GM18517 (cell line): ENCODE measurements around the gene RELN.

ENCODE experiments used
- ATAC-seq: cut with Tn5 transposase; IDR thresholded peaks from one replicate; pipeline ENCODE4 v1.9.1; 2021; ENCODE audit warnings: mild to moderate bottlenecking, moderate library complexity; ENCODE audit not compliant: unreplicated experiment

The RELN gene

GRCh38 chr7:103991406-103991805 lies 1.9 kb upstream of the RELN start:
- ATAC-seq, result no peak

- no peak for ATAC-seq
Measured at GRCh38 chr7:103990991-103991390, 1.5 kb upstream of the RELN start.

- no peak for ATAC-seq
Measured at GRCh38 chr7:103989785-103990767, 618 bp upstream of the RELN start.

GRCh38 chr7:103988468-103989199 lies 824 bp downstream of the RELN start:
- ATAC-seq, result no peak

- no peak for ATAC-seq
Measured at GRCh38 chr7:103987451-103987850, 2.0 kb downstream of the RELN start.

GRCh38 chr7:103985565-103986126 lies 3.8 kb downstream of the RELN start:
- no peak for ATAC-seq

GRCh38 chr7:103984050-103984449 lies 5.4 kb downstream of the RELN start:
- no peak for ATAC-seq

GRCh38 chr7:103983201-103983977 lies 6.1 kb downstream of the RELN start:
- ATAC-seq, result no peak

GRCh38 chr7:103981003-103981423 lies 8.4 kb downstream of the RELN start:
- ATAC-seq, result no peak

- ATAC-seq, result no peak
Measured at GRCh38 chr7:103972779-103973434, 16.6 kb downstream of the RELN start.

- ATAC-seq, result no peak
Measured at GRCh38 chr7:103967401-103967800, 22.1 kb downstream of the RELN start.

- no peak for ATAC-seq
Measured at GRCh38 chr7:103966593-103967277, 22.7 kb downstream of the RELN start.

- no peak for ATAC-seq
Measured at GRCh38 chr7:103964269-103964668, 25.2 kb downstream of the RELN start.

GRCh38 chr7:103962070-103962469 lies 27.4 kb downstream of the RELN start:
- ATAC-seq, result no peak

GRCh38 chr7:103958284-103958818 lies 31.1 kb downstream of the RELN start:
- ATAC-seq, result no peak

GRCh38 chr7:103955985-103956384 lies 33.5 kb downstream of the RELN start:
- no peak for ATAC-seq

GRCh38 chr7:103952408-103952807 lies 37.0 kb downstream of the RELN start:
- ATAC-seq, result no peak

GRCh38 chr7:103951311-103951710 lies 38.1 kb downstream of the RELN start:
- ATAC-seq, result no peak

- no peak for ATAC-seq
Measured at GRCh38 chr7:103949374-103949773, 40.1 kb downstream of the RELN start.
